NCI-H187 treated with DMSO at 0.1 percent for 48 hours (cell line): ENCODE results near the gene ABLIM2.

Experiments used
- DNase-seq: peaks from one replicate; lab custom pipeline; 2025; lab: John Stamatoyannopoulos, UW

ABLIM2 gene

GRCh38 chr4:8069102-8069752, 89.4 kb downstream of the ABLIM2 start:
- DNase-seq = no peak

- DNase-seq = no peak
Measured at GRCh38 chr4:8067945-8068896, 90.4 kb downstream of the ABLIM2 start.

- DNase-seq = no peak
Measured at GRCh38 chr4:8067274-8067936, 91.2 kb downstream of the ABLIM2 start.

DNA sequence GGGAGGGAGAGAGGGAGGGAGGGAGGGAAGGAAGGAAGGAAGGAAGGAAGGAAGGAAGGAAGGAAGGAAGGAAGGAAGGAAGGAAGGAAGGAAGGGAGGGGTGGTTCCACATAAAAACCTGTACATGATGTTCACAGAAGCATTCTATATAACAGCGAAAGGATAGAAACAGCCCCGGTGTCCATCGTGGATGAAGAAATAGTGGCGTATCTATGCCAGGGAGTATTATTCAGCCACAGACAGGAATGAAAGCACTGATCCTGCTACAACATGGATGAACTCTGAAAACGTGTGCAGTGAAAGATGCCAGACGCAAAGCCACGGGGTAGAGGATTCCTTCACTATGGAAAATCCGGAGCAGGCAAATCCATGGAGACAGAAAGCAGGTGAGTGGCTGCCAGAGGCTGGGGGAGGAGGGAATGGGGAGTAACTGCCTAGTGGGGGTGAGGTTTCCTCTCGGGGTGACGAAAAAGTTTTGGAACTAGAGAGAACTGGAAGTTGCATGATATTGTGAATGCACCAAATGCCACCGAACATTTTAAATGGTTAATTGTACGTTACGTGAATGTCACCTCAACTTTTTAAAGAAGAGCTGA, 92.2 kb downstream of the ABLIM2 start:
- no peak for DNase-seq

- DNase-seq = no peak
Measured at GRCh38 chr4:8063974-8064563, 94.5 kb downstream of the ABLIM2 start.

- no peak for DNase-seq
Measured at GRCh38 chr4:8061573-8061972, 97.0 kb downstream of the ABLIM2 start.

- DNase-seq = no peak
Measured at GRCh38 chr4:8061145-8061544, 97.5 kb downstream of the ABLIM2 start.

DNA sequence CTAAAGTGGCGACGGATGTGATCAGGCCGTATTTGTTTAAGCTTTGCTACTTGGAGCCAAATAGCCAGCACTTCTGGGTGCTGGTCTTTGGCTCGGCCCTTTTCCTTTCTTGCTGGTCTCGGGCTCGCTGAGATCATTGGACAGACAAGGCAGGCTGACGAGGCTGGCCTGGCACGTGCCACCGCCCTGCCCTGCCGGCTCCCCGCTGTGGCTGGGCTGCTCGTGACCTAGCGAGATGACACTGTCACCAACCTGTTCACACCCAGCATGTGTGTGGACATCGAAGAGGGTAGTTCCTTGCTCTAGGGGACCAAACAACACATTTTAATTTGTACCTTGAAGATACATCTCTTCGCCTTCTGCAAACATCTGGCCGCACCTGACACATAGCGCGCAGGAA, 98.0 kb downstream of the ABLIM2 start:
- DNase-seq = no peak

DNA sequence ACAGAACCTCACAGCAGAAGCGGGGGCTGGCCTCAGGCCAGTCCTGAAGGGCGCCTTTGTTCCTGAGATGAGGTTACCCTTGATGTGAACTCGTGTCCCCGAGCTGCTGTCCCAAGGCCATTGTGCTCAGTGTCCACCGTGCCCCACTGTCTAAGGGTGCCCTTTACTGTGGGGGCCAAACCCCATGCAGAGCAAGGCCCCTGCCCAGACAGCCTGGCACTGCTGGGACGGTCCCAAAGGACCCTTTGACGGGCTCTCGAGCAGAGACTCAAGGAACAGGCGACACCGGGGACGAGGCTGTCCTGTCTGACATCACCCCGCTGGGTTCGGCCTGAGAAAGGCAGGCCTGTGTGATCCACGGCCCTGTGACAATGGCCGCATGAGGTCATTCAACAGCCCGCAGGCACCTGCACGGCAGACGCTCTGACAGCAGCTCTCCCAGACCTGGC, 100.6 kb downstream of the ABLIM2 start:
- no peak for DNase-seq

GRCh38 chr4:8055206-8055605, 103.4 kb downstream of the ABLIM2 start:
- no peak for DNase-seq

GRCh38 chr4:8053688-8054449, 104.7 kb downstream of the ABLIM2 start:
- DNase-seq = no peak

DNA sequence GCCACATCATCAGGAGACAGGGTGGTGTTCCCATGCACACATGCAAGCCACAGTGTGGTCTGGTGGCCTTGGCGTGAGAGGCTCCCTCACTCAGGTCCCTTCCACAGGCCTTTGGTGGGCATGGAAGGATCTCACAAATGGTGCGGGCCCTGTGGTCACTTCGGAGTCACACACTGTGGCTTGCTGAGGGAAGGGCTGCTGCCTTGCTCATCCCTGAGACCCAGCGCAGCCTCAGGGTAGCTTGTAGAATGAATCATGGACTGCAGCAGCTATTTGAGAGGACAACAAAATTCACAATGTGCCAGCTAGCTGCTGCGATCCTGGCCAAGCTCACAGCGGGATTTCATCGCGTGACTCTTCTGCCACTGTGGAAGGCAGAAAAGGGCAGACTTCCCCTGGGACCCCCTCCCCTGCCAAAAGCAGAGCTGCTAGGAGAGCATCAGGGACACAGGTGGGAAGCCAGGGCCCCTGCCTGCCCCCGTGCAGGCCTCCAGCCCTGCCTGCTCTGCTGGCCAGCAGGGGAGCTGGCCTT, 106.4 kb downstream of the ABLIM2 start:
- DNase-seq = no peak

DNA sequence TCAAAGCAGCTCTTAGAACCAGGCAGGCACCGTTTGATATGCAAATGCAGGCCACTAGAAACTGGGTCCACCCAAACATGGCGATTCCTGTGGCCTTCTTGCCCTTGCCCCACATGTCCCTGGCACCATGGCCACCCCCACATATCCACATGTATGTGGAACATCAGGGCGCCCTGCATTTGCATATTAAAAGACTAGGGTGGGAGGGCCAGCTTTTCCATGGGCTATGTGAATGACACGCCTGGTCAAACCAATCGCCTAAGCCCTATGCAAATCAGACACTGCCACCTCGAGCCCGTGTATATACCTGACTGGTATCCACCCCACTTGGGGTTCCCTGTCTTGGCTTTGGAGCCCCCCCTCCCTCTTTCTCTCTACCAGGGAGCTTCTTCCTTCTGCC, 107.0 kb downstream of the ABLIM2 start:
- no peak for DNase-seq

- DNase-seq = peak; percentile 73
Measured at GRCh38 chr4:8050555-8051206, 107.9 kb downstream of the ABLIM2 start.

DNA sequence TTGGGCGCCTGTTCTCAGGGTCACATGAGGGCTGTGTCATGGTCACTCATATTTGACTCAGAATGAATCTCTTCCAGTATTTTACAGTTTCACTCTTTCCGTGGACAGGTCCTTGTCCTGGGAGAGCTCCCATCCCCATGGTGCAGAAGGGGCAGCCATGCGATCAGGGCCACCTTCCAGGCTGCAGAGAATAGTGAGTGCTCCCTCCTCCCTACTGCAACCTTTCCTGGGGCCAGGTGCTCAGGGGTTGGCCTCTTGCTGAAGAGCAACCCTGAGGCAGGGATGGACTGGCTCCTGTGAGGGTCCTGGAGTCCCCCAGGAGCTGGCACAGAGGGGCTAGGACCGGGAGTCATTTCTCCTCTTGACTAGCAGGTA, 108.4 kb downstream of the ABLIM2 start:
- DNase-seq = no peak

DNA sequence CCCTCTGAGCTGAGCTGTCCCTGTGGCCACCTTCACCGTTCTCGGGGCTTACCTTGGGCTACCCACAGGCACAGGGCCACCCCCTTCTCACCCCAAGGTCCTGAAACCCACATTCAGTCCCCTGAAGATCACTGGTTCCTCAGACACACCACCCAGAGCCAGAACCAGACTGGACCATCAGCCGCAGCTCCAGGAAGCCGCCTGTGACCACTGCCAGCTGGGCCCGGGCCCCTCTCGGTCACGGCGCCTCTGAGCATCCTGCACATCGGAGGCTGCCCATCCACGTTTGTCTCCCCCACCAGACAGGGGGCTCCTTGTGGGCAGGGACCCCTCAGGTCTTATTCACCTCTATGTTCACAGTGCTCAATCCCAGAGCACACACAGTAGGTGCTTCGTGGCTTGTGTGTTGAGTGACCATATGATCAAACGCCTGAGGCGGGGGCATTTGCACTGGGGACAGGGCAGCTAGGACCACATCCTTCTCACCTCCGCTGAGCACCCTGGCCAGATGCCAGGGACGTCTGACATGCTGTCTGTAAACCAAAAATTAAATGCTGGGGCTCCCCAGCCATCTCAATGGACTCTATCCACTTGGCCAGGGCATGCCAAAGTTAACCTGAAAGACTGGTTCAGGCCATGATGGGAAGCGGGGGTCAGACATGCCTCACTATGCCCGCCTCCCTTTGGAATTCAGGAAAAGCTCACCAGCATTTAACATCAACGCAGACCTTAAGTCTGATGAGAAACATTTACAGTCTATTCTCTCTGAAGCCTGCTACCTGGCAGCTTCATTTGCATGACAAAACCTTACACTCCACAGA, 109.5 kb downstream of the ABLIM2 start:
- DNase-seq = no peak

DNA sequence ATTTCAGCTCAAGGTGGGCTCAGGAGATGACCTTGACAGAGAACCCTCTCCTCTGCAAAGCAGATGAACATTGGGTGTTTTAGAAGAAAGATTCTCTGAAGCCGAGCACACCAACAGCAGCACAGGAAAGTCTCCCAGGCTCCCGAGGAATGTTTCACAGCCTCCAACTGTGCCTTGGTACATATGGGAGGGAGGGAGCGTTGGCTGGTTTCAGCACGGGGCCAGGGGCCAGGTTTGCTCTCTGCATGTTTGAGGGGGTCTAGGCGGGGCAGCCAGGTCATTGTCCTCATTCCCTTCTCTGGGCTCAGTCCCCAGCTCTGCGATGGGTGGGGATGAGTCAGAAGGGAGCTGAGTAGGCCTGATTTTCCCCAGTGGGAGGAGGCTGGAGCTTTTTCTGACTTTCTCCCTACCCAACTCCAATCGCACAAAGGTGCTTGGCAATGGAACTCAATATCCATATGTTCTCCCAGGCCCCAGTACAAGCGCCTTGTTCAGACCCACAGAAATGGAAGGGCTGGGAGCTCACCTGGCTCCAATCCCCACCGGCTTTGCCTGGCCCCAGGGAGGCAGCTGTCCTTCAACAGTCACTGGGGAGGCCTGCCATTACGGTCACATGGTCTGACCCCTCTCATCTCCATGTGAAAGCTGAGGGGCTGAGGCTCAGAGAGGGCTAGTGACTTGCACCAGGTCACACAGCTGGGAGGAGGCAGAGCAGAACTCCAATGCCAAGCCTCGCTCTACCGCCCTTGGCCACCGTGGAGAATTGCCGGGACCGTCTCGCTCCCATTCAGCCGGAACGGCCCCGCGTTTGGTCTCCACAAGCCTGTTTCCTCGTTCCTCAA, 110.6 kb downstream of the ABLIM2 start:
- DNase-seq = no peak

GRCh38 chr4:8046925-8047541, 111.6 kb downstream of the ABLIM2 start:
- DNase-seq = no peak
